IMR-90 (cell line): ENCODE data around the gene MAPK10. TPM values are rescaled to one million over a fixed set of nuclear protein-coding genes. Genes with fewer than 3 reads are reported as not detected.

ENCODE experiments used
- ATAC-seq: fragments of 200-7000 bp; cut with Tn5 transposase; 2 replicates; pipeline ENCODE4 v1.9.1; 2020; ENCODE audit warnings: low read depth, mild to moderate bottlenecking, moderate library complexity
- BruUV-seq: library from RNA; stranded (reverse); fragments of 400-500 nt; replicated peaks from 2 replicates; lab custom pipeline; 2021; lab: Mats Ljungman, UMichigan
- CTCF ChIA-PET: fragments of 300-600 bp; formaldehyde crosslinking; extraction: SDS; loops from one replicate; lab custom pipeline; 2021; ENCODE audit warnings: antibody characterized with exemption; lab: Yijun Ruan, JAX
- POLR2A ChIA-PET: fragments of 300-600 bp; sonication (Branson Sonifier 250); formaldehyde crosslinking; loops from one replicate; lab custom pipeline; 2022; ENCODE audit warnings: antibody characterized with exemption; ENCODE audit not compliant: unreplicated experiment; lab: Charles Lee
- DNase-seq: peaks from one replicate; pipeline ENCODE4 v3.0.0; 2013
- H2AFZ ChIP-seq: replicated peaks from 2 replicates; pipeline ENCODE3; 2013; ENCODE audit warnings: low read length, mild to moderate bottlenecking; ENCODE audit not compliant: poor library complexity
- H2AK5ac ChIP-seq: 2 replicates; pipeline ENCODE4 v1.6.1; 2013; ENCODE audit warnings: low read depth, low read length, inconsistent platforms
- H2AK9ac ChIP-seq: replicated peaks from 2 replicates; pipeline ENCODE3; 2013; ENCODE audit warnings: mild to moderate bottlenecking, low read depth, low read length, moderate library complexity; ENCODE audit not compliant: poor library complexity
- H2BK120ac ChIP-seq: 2 replicates; pipeline ENCODE4 v1.6.1; 2013; ENCODE audit warnings: low read depth, low read length, inconsistent platforms
- H2BK15ac ChIP-seq: 3 replicates; pipeline ENCODE4 v1.6.1; 2013; ENCODE audit warnings: low read depth, low read length, inconsistent platforms
- H2BK20ac ChIP-seq: 2 replicates; pipeline ENCODE4 v1.6.1; 2013; ENCODE audit warnings: low read depth, mild to moderate bottlenecking, inconsistent platforms, low read length, moderate library complexity
- H2BK5ac ChIP-seq: 2 replicates; pipeline ENCODE4 v1.6.1; 2013; ENCODE audit warnings: mild to moderate bottlenecking, low read depth, low read length, inconsistent platforms; ENCODE audit not compliant: poor library complexity, severe bottlenecking
- H3K14ac ChIP-seq: replicated peaks from 2 replicates; pipeline ENCODE4 v1.6.1; 2013; ENCODE audit warnings: low read depth, low read length, inconsistent platforms
- H3K18ac ChIP-seq: 2 replicates; pipeline ENCODE4 v1.6.1; 2013; ENCODE audit warnings: low read depth, low read length, control low read depth
- H3K23ac ChIP-seq: 2 replicates; pipeline ENCODE4 v1.6.1; 2013; ENCODE audit warnings: low read depth, low read length, inconsistent platforms
- H3K27ac ChIP-seq: 2 replicates; pipeline ENCODE4 v1.5.1; 2013; ENCODE audit warnings: mild to moderate bottlenecking, control low read depth, low read length; ENCODE audit not compliant: insufficient read depth
- H3K27me3 ChIP-seq: 2 replicates; pipeline ENCODE4 v1.6.1; 2013; ENCODE audit warnings: low read length; ENCODE audit not compliant: control insufficient read depth, insufficient read depth
- H3K36me3 ChIP-seq: 2 replicates; pipeline ENCODE4 v1.6.1; 2013; ENCODE audit warnings: low read length, mixed read lengths; ENCODE audit not compliant: control insufficient read depth, insufficient read depth
- H3K4ac ChIP-seq: 2 replicates; pipeline ENCODE4 v1.6.1; 2013; ENCODE audit warnings: low read depth, low read length, inconsistent platforms
- H3K4me1 ChIP-seq: 2 replicates; pipeline ENCODE4 v1.6.1; 2013; ENCODE audit warnings: low read length, mixed read lengths; ENCODE audit not compliant: control insufficient read depth, insufficient read depth
- H3K4me2 ChIP-seq: 2 replicates; pipeline ENCODE4 v1.6.1; 2013; ENCODE audit warnings: low read depth, mild to moderate bottlenecking, control low read depth, low read length, moderate library complexity
- H3K4me3 ChIP-seq: 2 replicates; pipeline ENCODE4 v1.5.1; 2013; ENCODE audit warnings: low read depth, mild to moderate bottlenecking, control low read depth, low read length, moderate library complexity; ENCODE audit not compliant: insufficient read depth
- H3K56ac ChIP-seq: 2 replicates; pipeline ENCODE4 v1.6.1; 2013; ENCODE audit warnings: low read length, inconsistent platforms; ENCODE audit not compliant: insufficient read depth; ENCODE audit errors: extremely low read depth
- H3K79me1 ChIP-seq, 2 experiments: 2 replicates each; pipeline ENCODE4 v1.6.1; 2013; ENCODE audit warnings: low read length in 2 of 2, inconsistent platforms in 1 of 2, low read depth in 1 of 2
- H3K9ac ChIP-seq: 2 replicates; pipeline ENCODE4 v1.6.1; 2013; ENCODE audit warnings: low read depth, low read length, control low read depth
- H3K9me1 ChIP-seq: 2 replicates; pipeline ENCODE4 v1.6.1; 2013; ENCODE audit warnings: low read length, inconsistent platforms; ENCODE audit not compliant: insufficient read depth
- H3K9me3 ChIP-seq: 2 replicates; pipeline ENCODE4 v1.6.1; 2013; ENCODE audit warnings: low read length; ENCODE audit not compliant: control insufficient read depth, insufficient read depth
- H4K20me1 ChIP-seq: 2 replicates; pipeline ENCODE4 v1.6.1; 2013; ENCODE audit warnings: low read length, inconsistent platforms; ENCODE audit not compliant: insufficient read depth
- H4K5ac ChIP-seq: 2 replicates; pipeline ENCODE4 v1.6.1; 2013; ENCODE audit warnings: mild to moderate bottlenecking, low read depth, low read length, control low read depth
- H4K8ac ChIP-seq, 2 experiments: 2 replicates each; pipeline ENCODE4 v1.6.1; 2013; ENCODE audit warnings: low read depth in 2 of 2, low read length in 2 of 2, control low read depth in 1 of 2, inconsistent platforms in 1 of 2
- H4K91ac ChIP-seq: 2 replicates; pipeline ENCODE4 v1.6.1; 2013; ENCODE audit warnings: low read depth, low read length, inconsistent platforms; ENCODE audit not compliant: insufficient read depth
- CHD1 ChIP-seq: IDR thresholded peaks from 2 replicates; pipeline ENCODE4 v1.6.1; 2012; ENCODE audit warnings: low read depth, low read length, improper control_type of control experiment
- CTCF ChIP-seq: conservative IDR thresholded peaks from 2 replicates; pipeline ENCODE4 v1.5.1; 2012; ENCODE audit warnings: mild to moderate bottlenecking, low read depth, low read length, improper control_type of control experiment
- ELK1 ChIP-seq: fragments of 150-350 bp; IDR thresholded peaks from 2 replicates; pipeline ENCODE4 v1.6.1; 2016; ENCODE audit warnings: low read depth, mild to moderate bottlenecking, low read length, moderate library complexity, borderline replicate concordance
- MAFK ChIP-seq: IDR thresholded peaks from 2 replicates; pipeline ENCODE4 v1.6.1; 2012; ENCODE audit warnings: low read depth, low read length, improper control_type of control experiment
- NFE2L2 ChIP-seq: fragments of 150-350 bp; IDR thresholded peaks from 2 replicates; pipeline ENCODE4 v1.6.1; 2016; ENCODE audit warnings: low read depth, mild to moderate bottlenecking, low read length
- POLR2A ChIP-seq: IDR thresholded peaks from 2 replicates; pipeline ENCODE4 v1.6.1; 2012; ENCODE audit warnings: mild to moderate bottlenecking, low read depth, low read length
- RAD21 ChIP-seq: IDR thresholded peaks from 2 replicates; pipeline ENCODE4 v1.6.1; 2012; ENCODE audit warnings: low read length, improper control_type of control experiment
- RFX5 ChIP-seq: IDR thresholded peaks from 2 replicates; pipeline ENCODE4 v1.8.0; 2012; ENCODE audit warnings: low read depth, mild to moderate bottlenecking, low read length, moderate library complexity
- SMC3 ChIP-seq: fragments of 150-350 bp; IDR thresholded peaks from 2 replicates; pipeline ENCODE4 v1.6.1; 2016; ENCODE audit warnings: low read depth, mild to moderate bottlenecking, antibody characterized with exemption, low read length, moderate library complexity
- WGBS, 2 experiments: methylation state at CpG; one replicate each; pipeline versions ENCODE4 v1.1.5 to v1.1.7; 2013; ENCODE audit warnings: missing lambda C conversion rate in 2 of 2; ENCODE audit not compliant: insufficient read length in 1 of 2; ENCODE audit errors: extremely low coverage in 2 of 2; 5-methylcytosine and 5-hydroxymethylcytosine counted together
- dilution Hi-C: fragments of 300-500 bp; cut with HindIII; formaldehyde crosslinking; loops from one replicate; pipeline ENCODE4 v1.14.3; 2018; ENCODE audit warnings: low sequenced_read_pairs; ENCODE audit not compliant: unreplicated experiment
- in situ Hi-C: fragments of 300-500 bp; cut with MboI; formaldehyde crosslinking; loops from 3 replicates; pipeline ENCODE4 v1.14.3; 2019; ENCODE audit warnings: low sequenced_read_pairs, inconsistent platforms, mixed read lengths
- intact Hi-C: fragments of 100-400 bp; cut with micrococcal nuclease; formaldehyde crosslinking; loops from 2 replicates; pipeline ENCODE4 v1.10.0; 2022
- polyA plus RNA-seq, 3 experiments: library from polyadenylated mRNA; depleted of rRNA; stranded (reverse); fragments of >200 nt; gene quantifications; 2 replicates each; pipeline ENCODE4 v1.2.3, GENCODE V29; 2012; ENCODE audit warnings: low replicate concordance in 1 of 3
- total RNA-seq: library from RNA; depleted of rRNA; stranded (reverse); fragments of >200 nt; gene quantifications from 2 replicates; pipeline ENCODE4 v1.2.3, GENCODE V29; 2012

MAPK10 gene
- total and polyA plus RNA-seq, 2 of the 4 experiments (the other 2 are of a cell fraction), result 2.8 to 6.5 TPM

- Histone ChIP-seq H3K79me1 (no peaks in the 10 kb centered on the region), H3K4me3 (no peak overlapping the region), H4K5ac (no peak overlapping the region), H3K23ac (no peak overlapping the region), H2BK120ac (no peak overlapping the region), H3K9ac (no peak overlapping the region), H3K14ac (no peak overlapping the region), H3K18ac (no peak overlapping the region), H4K91ac (no peak overlapping the region), H3K9me3 (no peaks in the 10 kb centered on the region), H2BK15ac (no peak overlapping the region), H3K4me2 (no peak overlapping the region), H3K27me3 (no peaks in the 10 kb centered on the region), H3K4ac (no peak overlapping the region), H3K36me3 (no peaks in the 10 kb centered on the region), H2BK20ac (no peak overlapping the region), H4K20me1 (no peaks in the 10 kb centered on the region), H3K27ac (no peak overlapping the region), H4K8ac (no peak overlapping the region), H3K4me1 (no peaks in the 10 kb centered on the region), H3K56ac (no peak overlapping the region), H2AFZ (no peak overlapping the region), H2BK5ac (no peak overlapping the region), H2AK5ac (no peak overlapping the region), H2AK9ac (no peak overlapping the region), H3K9me1 (no peaks in the 10 kb centered on the region)
- dilution Hi-C loops, result no loop called here
- no TSS peak for BruUV-seq
- intact Hi-C loops, result no loop called here
- in situ Hi-C loops, result no loop called here
- POLR2A ChIA-PET, result no interaction called here
- ATAC-seq (peak; percentile 78), DNase-seq (peak; percentile 34)
- CTCF ChIA-PET, result no interaction called here
- TF ChIP-seq CHD1 (no peak), ELK1 (no peak), RAD21 (no peak), NFE2L2 (no peak), MAFK (no peak), POLR2A (no peak), CTCF (no peak), RFX5 (no peak), SMC3 (no peak)
- WGBS, 2 experiments, result no CpG with 5 or more reads among the region's 1 CpG
Observed at GRCh38 chr4:86181585-86181984, 178.3 kb downstream of the MAPK10 start.
